CD4-positive, CD25-positive, alpha-beta regulatory T cell (primary cell): Measurements from ENCODE around the gene EIF2B4. TPM values are rescaled to one million over a fixed set of nuclear protein-coding genes. Genes with fewer than 3 reads are reported as not detected.
"Not testable (repeated sequence)": the region's sequence is repeated elsewhere in the genome, so short reads cannot be mapped to it uniquely, and the experiment has no call there.

Source experiments
- ATAC-seq, 2 donors: fragments of 150-1000 bp; cut with Tn5 transposase; one replicate each; pipeline ENCODE4 v1.10.0; 2021; ENCODE audit warnings: low read depth in 2 of 2, moderate number of reproducible peaks in 2 of 2, moderate library complexity in 1 of 2
- DNase-seq, 3 donors: peaks; one replicate each; pipeline versions ENCODE4 v3.0.0 to v3.0.0-alpha.2; 2012 to 2022; ENCODE audit warnings: mixed read lengths in 1 of 3
- H3K27ac ChIP-seq: one replicate; pipeline ENCODE4 v1.7.0; 2013; ENCODE audit warnings: mild to moderate bottlenecking, low read length; ENCODE audit not compliant: insufficient read depth, poor library complexity, severe bottlenecking
- H3K27me3 ChIP-seq: one replicate; pipeline ENCODE4 v1.7.0; 2013; ENCODE audit warnings: low read length; ENCODE audit not compliant: control insufficient read depth, insufficient read depth
- H3K36me3 ChIP-seq: one replicate; pipeline ENCODE4 v1.7.0; 2013; ENCODE audit warnings: mild to moderate bottlenecking, low read length, moderate library complexity; ENCODE audit not compliant: control insufficient read depth, insufficient read depth
- H3K4me1 ChIP-seq: 2 replicates; pipeline ENCODE4 v1.7.0; 2013; ENCODE audit warnings: mild to moderate bottlenecking, low read length; ENCODE audit not compliant: insufficient read depth, control insufficient read depth, poor library complexity, severe bottlenecking
- H3K4me3 ChIP-seq: one replicate; pipeline ENCODE4 v1.7.0; 2013; ENCODE audit warnings: low read depth, mild to moderate bottlenecking, low read length, moderate library complexity
- H3K9me3 ChIP-seq, 2 experiments: 1 replicate in 1 of 2; 2 replicates in 1 of 2; pipeline ENCODE4 v1.7.0; 2013; ENCODE audit warnings: low read length in 2 of 2, mild to moderate bottlenecking in 1 of 2, moderate library complexity in 1 of 2; ENCODE audit not compliant: control insufficient read depth in 2 of 2
- H3K27ac Mint-ChIP-seq, 3 donors: one replicate each; pipeline ENCODE4 v1.8.0; 2020 to 2022; ENCODE audit warnings: mild to moderate bottlenecking in 3 of 3, mixed read lengths in 3 of 3, moderate library complexity in 2 of 3
- H3K27me3 Mint-ChIP-seq: one replicate; pipeline ENCODE4 v1.8.0; 2022; ENCODE audit warnings: mild to moderate bottlenecking, mixed read lengths
- H3K36me3 Mint-ChIP-seq: one replicate; pipeline ENCODE4 v1.8.0; 2020; ENCODE audit warnings: mixed read lengths
- H3K4me1 Mint-ChIP-seq, 4 donors: one replicate each; pipeline ENCODE4 v1.8.0; 2020 to 2022; ENCODE audit warnings: mixed read lengths in 4 of 4, mild to moderate bottlenecking in 1 of 4
- H3K4me3 Mint-ChIP-seq, 4 donors: one replicate each; pipeline ENCODE4 v1.8.0; 2020 to 2022; ENCODE audit warnings: mild to moderate bottlenecking in 4 of 4, mixed read lengths in 4 of 4, moderate library complexity in 3 of 4
- H3K9me3 Mint-ChIP-seq, 7 donors: one replicate each; pipeline ENCODE4 v1.8.0; 2020 to 2022; ENCODE audit warnings: mixed read lengths in 7 of 7, mild to moderate bottlenecking in 3 of 7, moderate library complexity in 2 of 7
- polyA plus RNA-seq, 4 donors: library from polyadenylated mRNA; unstranded; fragments of 300-500 nt; fragmentation: Illumina TruSeq; gene quantifications; one replicate each; pipeline ENCODE4 v1.2.3, GENCODE V29; 2021
- total RNA-seq: library from RNA; stranded (reverse); gene quantifications from one replicate; pipeline ENCODE4 v1.2.3, GENCODE V29; 2022

EIF2B4 gene
- total and polyA plus RNA-seq, 5 donors from 2014 or later: 27.3 to 38.8 (median 33.8) TPM

- peaks cover 24% of the 10 kb centered on the region for H3K4me1 ChIP-seq
- Mint-ChIP-seq H3K27me3 (no peaks in the 10 kb centered on the region), H3K4me1 (peaks cover 0 to 29% (median 20%) of the 10 kb centered on the region in 4 donors)
These were observed 47.8 kb downstream of the EIF2B4 start for GRCh38 chr2:27322301-27322765.

GRCh38 chr2:27320958-27321543 is 49.1 kb downstream of the EIF2B4 start:
- Histone ChIP-seq H3K27ac (no peak overlapping the region), H3K9me3 (no peaks in the 10 kb centered on the region), H3K4me1 (peaks cover 24% of the 10 kb centered on the region), H3K4me3 (peak overlapping the region; percentile 17), H3K36me3 (peaks cover 1% of the 10 kb centered on the region), H3K27me3 (no peaks in the 10 kb centered on the region)
- DNase-seq (no peak), ATAC-seq (no peak)
- peak overlapping the region in 1 of 3 donors; percentile 45 for H3K27ac Mint-ChIP-seq
- H3K4me3 Mint-ChIP-seq: peak overlapping the region; percentile 49 to 93 (median 87)
- H3K9me3 Mint-ChIP-seq: no peaks in the 10 kb centered on the region
- peaks cover 6% of the 10 kb centered on the region for H3K36me3 Mint-ChIP-seq
- peaks cover 0 to 29% (median 20%) of the 10 kb centered on the region in 4 donors for H3K4me1 Mint-ChIP-seq
- H3K27me3 Mint-ChIP-seq: no peaks in the 10 kb centered on the region

More at GRCh38 chr2:27322301-27322765, 47.8 kb downstream of the EIF2B4 start:
- Mint-ChIP-seq H3K27ac (peak overlapping the region; percentile 48 to 99 (median 98)), H3K9me3 (no peaks in the 10 kb centered on the region), H3K4me3 (peak overlapping the region; percentile 92 to 98 (median 93)), H3K36me3 (peaks cover 17% of the 10 kb centered on the region)
- Histone ChIP-seq H3K4me3 (peak overlapping the region; percentile 95), H3K9me3 (no peaks in the 10 kb centered on the region), H3K36me3 (peaks cover 13% of the 10 kb centered on the region), H3K27ac (peak overlapping the region; percentile 87), H3K27me3 (no peaks in the 10 kb centered on the region)
- ATAC-seq: peak in 1 of 2 donors; percentile 17
- peak in 1 of 3 donors; percentile 51 for DNase-seq

- H3K27me3 Mint-ChIP-seq, H3K36me3 ChIP-seq, H3K27me3 ChIP-seq, H3K27ac Mint-ChIP-seq, H3K9me3 Mint-ChIP-seq, DNase-seq, H3K36me3 Mint-ChIP-seq, ATAC-seq, H3K9me3 ChIP-seq, H3K4me3 ChIP-seq, H3K27ac ChIP-seq: not testable (repeated sequence)
- peak overlapping the region in 1 of 4 donors; percentile 80 for H3K4me3 Mint-ChIP-seq
- H3K4me1 Mint-ChIP-seq: peaks cover 0 to 29% (median 20%) of the 10 kb centered on the region in 4 donors
- peaks cover 24% of the 10 kb centered on the region for H3K4me1 ChIP-seq
These were observed 50.3 kb downstream of the EIF2B4 start for GRCh38 chr2:27319839-27320238.

GRCh38 chr2:27316655-27317412 is 53.3 kb downstream of the EIF2B4 start:
- ATAC-seq (no peak), DNase-seq (no peak)
- Histone ChIP-seq H3K4me3 (no peak overlapping the region), H3K9me3 (no peaks in the 10 kb centered on the region), H3K36me3 (no peaks in the 10 kb centered on the region), H3K27ac (no peak overlapping the region), H3K4me1 (peaks cover 1% of the 10 kb centered on the region), H3K27me3 (no peaks in the 10 kb centered on the region)
- no peak overlapping the region for H3K27ac Mint-ChIP-seq
- peaks cover 11% of the 10 kb centered on the region for H3K36me3 Mint-ChIP-seq
- no peaks in the 10 kb centered on the region for H3K9me3 Mint-ChIP-seq
- no peaks in the 10 kb centered on the region for H3K27me3 Mint-ChIP-seq
- H3K4me1 Mint-ChIP-seq: peaks cover 0 to 8% (median 7%) of the 10 kb centered on the region in 4 donors
- H3K4me3 Mint-ChIP-seq: no peak overlapping the region

- no peak for DNase-seq
- no peaks in the 10 kb centered on the region for H3K9me3 Mint-ChIP-seq
- no peak overlapping the region for H3K4me3 Mint-ChIP-seq
- Histone ChIP-seq H3K27ac (no peak overlapping the region), H3K9me3 (no peaks in the 10 kb centered on the region), H3K27me3 (no peaks in the 10 kb centered on the region), H3K4me1 (no peaks in the 10 kb centered on the region), H3K4me3 (no peak overlapping the region), H3K36me3 (no peaks in the 10 kb centered on the region)
- no peak for ATAC-seq
- peaks cover 18% of the 10 kb centered on the region for H3K36me3 Mint-ChIP-seq
- peaks cover 0 to 2% (median 0%) of the 10 kb centered on the region in 4 donors for H3K4me1 Mint-ChIP-seq
- no peak overlapping the region for H3K27ac Mint-ChIP-seq
- H3K27me3 Mint-ChIP-seq: no peaks in the 10 kb centered on the region
These were observed 55.0 kb downstream of the EIF2B4 start for GRCh38 chr2:27315122-27315521.

- no peaks in the 10 kb centered on the region for H3K27me3 ChIP-seq
- H3K4me3 ChIP-seq: no peak overlapping the region
- peaks cover 2% of the 10 kb centered on the region for H3K36me3 ChIP-seq
- no peaks in the 10 kb centered on the region for H3K9me3 ChIP-seq
- H3K4me1 ChIP-seq: no peaks in the 10 kb centered on the region
- ATAC-seq (no peak), DNase-seq (no peak)
- peaks cover 0 to 4% (median under 1%) of the 10 kb centered on the region in 4 donors for H3K4me1 Mint-ChIP-seq
- peaks cover 20% of the 10 kb centered on the region for H3K36me3 Mint-ChIP-seq
- no peak overlapping the region for H3K4me3 Mint-ChIP-seq
- no peak overlapping the region for H3K27ac Mint-ChIP-seq
- H3K27me3 Mint-ChIP-seq: no peaks in the 10 kb centered on the region
- no peak overlapping the region for H3K27ac ChIP-seq
- no peaks in the 10 kb centered on the region for H3K9me3 Mint-ChIP-seq
These were observed 55.4 kb downstream of the EIF2B4 start for GRCh38 chr2:27314709-27315108.
